ENCODE data around the gene GGPS1.

GRCh38 chr1:235289859-235290739 lies 38.3 kb upstream of the GGPS1 start:
- TF ChIP-seq CTCF (IDR thresholded peaks at IDR 0.05) (no peak), POLR2A (IDR thresholded peaks at IDR 0.05; ENCODE audit: low read depth) (no peak)

Measured in esophagus muscularis mucosa (tissue), 3 donors.